Measurements from ENCODE around the gene SCP2. TPM values are rescaled to one million over a fixed set of nuclear protein-coding genes. Genes with fewer than 3 reads are reported as not detected.

SCP2 gene
- total and polyA plus RNA-seq, 2 of the 4 experiments (the other 2 are of a cell fraction): 70.4 to 83.1 TPM

DNA sequence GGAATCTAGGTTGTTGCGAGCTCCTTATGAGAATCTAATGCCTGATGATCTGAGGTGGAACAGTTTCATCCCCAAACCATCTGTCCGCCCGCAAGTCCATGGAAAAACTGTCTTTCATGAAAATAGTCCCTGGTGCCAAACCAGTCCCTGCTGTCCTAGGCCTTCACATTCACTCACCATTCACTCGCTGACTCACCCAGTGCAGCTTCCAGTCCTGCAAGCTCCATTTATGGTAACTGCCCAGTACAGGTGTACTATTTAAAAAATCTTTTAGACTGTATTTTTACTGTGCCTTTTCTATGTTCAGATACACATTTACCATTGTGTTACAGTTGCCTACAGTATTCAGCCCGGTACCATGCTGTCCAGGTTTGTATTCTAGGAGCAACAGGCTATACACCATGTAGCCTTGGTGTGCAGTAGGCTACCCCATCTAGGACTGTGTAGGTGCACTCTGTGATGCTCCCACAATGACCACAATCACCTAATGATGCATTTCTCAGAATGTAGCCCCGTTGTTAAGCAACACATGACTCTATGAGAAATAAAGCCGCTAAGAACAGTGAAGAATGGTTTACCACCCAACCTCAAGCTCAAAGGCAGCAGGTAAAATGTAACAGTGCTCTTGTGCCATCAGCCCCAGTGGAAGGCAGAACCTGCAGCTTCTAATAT is 7.9 kb upstream of the SCP2 start:
- 0 out of 2 replicates have a peak overlapping the region, but pooled peaks have one; percentile 10 for H3K23ac ChIP-seq (ENCODE audit: low read depth, low read length)
- no peak overlapping the region for H3K14ac ChIP-seq (replicated peaks; ENCODE audit: low read depth, low read length)
- ChIA-PET POLR2A (ENCODE audit: unreplicated experiment) (no interaction called here), CTCF (interaction anchor here (1.5 kb wide), 1 partner anchor 14 kb away, joined by 5 read pairs; no protein-coding TSS in a partner anchor)
- no peak overlapping the region for H3K4ac ChIP-seq (ENCODE audit: low read depth, low read length)
- H2AK9ac ChIP-seq (replicated peaks; ENCODE audit: low read depth, low read length, poor library complexity): no peak overlapping the region
- no peak overlapping the region for H2BK20ac ChIP-seq (ENCODE audit: low read depth, low read length)
- no peak overlapping the region for H2AK5ac ChIP-seq (ENCODE audit: low read depth, low read length)
- H3K79me1 ChIP-seq (ENCODE audit: low read depth in 1 of 2, low read length in 2 of 2): peaks cover 4 to 5% of the 10 kb centered on the region in 2 experiments; a peak in 2 of 4 replicates
- WGBS, 2 experiments (ENCODE audit: extremely low coverage in 2 of 2, insufficient read length in 1 of 2): no CpG with 5 or more reads among the region's 7 CpGs
- H2AFZ ChIP-seq (replicated peaks; ENCODE audit: low read length, poor library complexity): no peak overlapping the region
- H3K9me1 ChIP-seq (ENCODE audit: insufficient read depth, low read length): peaks cover under 1% of the 10 kb centered on the region
- ATAC-seq (ENCODE audit: low read depth): no peak
- TF ChIP-seq BHLHE40 (IDR thresholded peaks at IDR 0.05; ENCODE audit: low read depth, low read length): no peak
- TF ChIP-seq RAD21 (IDR thresholded peaks at IDR 0.05; ENCODE audit: low read length): no peak
- no peak for TF ChIP-seq POLR2A (IDR thresholded peaks at IDR 0.05; ENCODE audit: low read depth, low read length)
- no peak for TF ChIP-seq CEBPB (IDR thresholded peaks at IDR 0.05; ENCODE audit: low read depth, low read length)
- no peak for TF ChIP-seq CHD1 (IDR thresholded peaks at IDR 0.05; ENCODE audit: low read depth, low read length)
- H3K9ac ChIP-seq (ENCODE audit: low read depth, low read length): no peak overlapping the region
- H3K9me3 ChIP-seq (ENCODE audit: control insufficient read depth, insufficient read depth, low read length): no peaks in the 10 kb centered on the region
- H3K27me3 ChIP-seq (ENCODE audit: control insufficient read depth, insufficient read depth, low read length): no peaks in the 10 kb centered on the region
- no peak overlapping the region for H3K4me2 ChIP-seq (ENCODE audit: low read depth, low read length)
- H4K91ac ChIP-seq (ENCODE audit: insufficient read depth, low read depth, low read length): no peak overlapping the region
- H4K20me1 ChIP-seq (ENCODE audit: insufficient read depth, low read length): no peaks in the 10 kb centered on the region
- no peak for DNase-seq
- peaks cover 1% of the 10 kb centered on the region; the same call in 1 of the 2 replicates for H3K4me1 ChIP-seq (ENCODE audit: control insufficient read depth, insufficient read depth, low read length)
- no peak overlapping the region for H3K27ac ChIP-seq (ENCODE audit: insufficient read depth, low read length)
- no peak overlapping the region for H2BK15ac ChIP-seq (ENCODE audit: low read depth, low read length)
- H3K56ac ChIP-seq (ENCODE audit: extremely low read depth, insufficient read depth, low read length): no peak overlapping the region
- no peak overlapping the region for H3K18ac ChIP-seq (ENCODE audit: low read depth, low read length)
- intact Hi-C loops (cut with micrococcal nuclease): no loop called here
- H3K36me3 ChIP-seq (ENCODE audit: control insufficient read depth, insufficient read depth, low read length): no peaks in the 10 kb centered on the region
- no peak overlapping the region for H3K4me3 ChIP-seq (ENCODE audit: insufficient read depth, low read depth, low read length)
- no peak overlapping the region for H2BK120ac ChIP-seq (ENCODE audit: low read depth, low read length)
- no peak overlapping the region for H4K8ac ChIP-seq (ENCODE audit: low read depth in 2 of 2, low read length in 2 of 2)
- no peak overlapping the region for H2BK5ac ChIP-seq (ENCODE audit: low read depth, low read length, poor library complexity, severe bottlenecking)
- dilution Hi-C loops (cut with HindIII; ENCODE audit: low sequenced_read_pairs, unreplicated experiment): no loop called here
- in situ Hi-C loops (cut with MboI; ENCODE audit: low sequenced_read_pairs): no loop called here
- no peak overlapping the region for H4K5ac ChIP-seq (ENCODE audit: low read depth, low read length)
- no TSS peak for BruUV-seq (replicated peaks)
